NCI-H82 (cell line): ENCODE measurements around the gene TMEM250.

Experiments used
- DNase-seq: peaks from one replicate; lab custom pipeline; 2025; lab: John Stamatoyannopoulos, UW

Gene TMEM250

GRCh38 chr9:136147890-136148714, 29.4 kb upstream of the TMEM250 start:
- DNase-seq: peak; percentile 71

DNA sequence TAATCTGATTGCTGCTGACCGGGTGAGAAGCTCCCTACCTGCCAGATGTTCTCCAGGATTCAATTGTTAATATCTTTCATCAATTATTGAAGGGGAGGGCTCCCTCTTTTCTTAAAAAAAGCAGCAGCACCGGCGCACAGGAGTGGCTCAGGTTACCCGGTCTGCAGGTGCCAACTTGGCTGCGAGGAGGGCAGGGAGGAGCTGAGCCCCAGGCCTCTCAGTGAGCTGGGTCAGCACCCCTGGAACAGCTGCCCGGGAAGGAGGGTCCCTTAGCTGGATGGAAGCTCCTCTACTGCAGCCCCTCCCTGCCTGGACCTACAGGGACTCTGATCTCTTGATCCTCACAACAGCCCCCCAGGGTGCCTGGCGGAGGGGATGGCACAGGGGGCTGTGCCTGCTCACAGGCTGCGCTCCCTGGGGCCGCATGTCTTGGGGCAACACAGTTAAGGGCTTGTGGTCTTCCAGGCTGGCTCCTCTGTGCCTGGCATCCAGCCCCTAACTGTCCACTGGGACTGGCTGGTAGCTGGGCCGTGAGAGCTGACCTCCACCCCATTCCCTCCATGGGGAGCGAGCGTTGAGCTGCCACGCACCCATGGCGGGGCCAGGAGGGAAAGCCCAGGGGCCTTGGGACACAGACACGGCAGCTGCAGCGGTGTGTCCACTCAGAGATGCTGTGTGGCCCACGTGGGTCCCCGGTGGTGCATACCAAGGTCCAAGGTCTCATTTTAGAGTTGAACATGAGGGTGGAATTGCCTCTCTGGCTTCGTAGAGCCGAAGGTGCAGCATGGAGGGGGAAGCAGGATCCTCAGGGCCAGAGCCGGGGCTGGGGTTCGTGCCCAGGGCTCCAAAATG, 28.6 kb upstream of the TMEM250 start:
- DNase-seq: peak; percentile 41

GRCh38 chr9:136146126-136147037, 27.7 kb upstream of the TMEM250 start:
- DNase-seq: no peak

DNA sequence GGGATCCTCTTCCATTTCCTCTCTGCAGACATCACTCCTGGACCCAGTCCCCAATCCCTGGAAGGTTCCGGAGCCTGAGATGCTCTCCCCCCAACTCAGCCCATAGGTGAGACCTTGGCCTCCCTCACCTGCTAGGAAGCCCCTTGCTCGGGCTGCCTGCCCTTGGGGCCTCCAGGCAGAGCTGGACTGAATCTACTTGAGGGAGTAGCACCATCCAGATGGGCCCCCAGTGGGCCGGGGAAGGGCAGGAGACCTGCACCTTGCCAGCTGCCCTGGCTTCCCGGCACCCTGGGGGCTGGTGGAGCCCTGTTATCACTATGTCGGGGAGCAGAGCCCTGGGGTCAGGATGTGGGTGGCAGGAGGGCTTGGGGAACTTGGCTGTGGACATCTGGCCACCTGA, 26.9 kb upstream of the TMEM250 start:
- DNase-seq: no peak

- no peak for DNase-seq
Measured at GRCh38 chr9:136144450-136144849, 25.8 kb upstream of the TMEM250 start.

- peak; percentile 80 for DNase-seq
Measured at GRCh38 chr9:136143215-136144001, 24.7 kb upstream of the TMEM250 start.

DNA sequence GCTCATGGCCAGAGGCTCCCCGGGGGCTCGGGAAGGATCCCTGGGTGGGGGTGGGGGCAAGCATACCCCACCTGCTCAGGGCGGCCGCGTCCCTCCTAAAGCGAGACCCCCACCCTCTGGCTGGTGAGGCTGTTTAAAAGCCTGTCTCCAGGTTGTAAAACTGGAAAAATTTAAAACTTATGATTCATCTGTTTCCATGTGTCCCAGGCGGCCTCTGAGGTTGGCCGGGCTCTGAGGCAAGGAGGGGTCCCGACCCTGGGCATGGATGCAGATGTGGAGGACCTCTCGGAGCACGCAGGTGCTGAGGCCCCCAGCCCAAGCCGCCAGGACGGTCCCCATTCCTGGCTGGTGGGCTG, 24.2 kb upstream of the TMEM250 start:
- DNase-seq: no peak

GRCh38 chr9:136142414-136142796, 23.7 kb upstream of the TMEM250 start:
- DNase-seq: no peak

DNA sequence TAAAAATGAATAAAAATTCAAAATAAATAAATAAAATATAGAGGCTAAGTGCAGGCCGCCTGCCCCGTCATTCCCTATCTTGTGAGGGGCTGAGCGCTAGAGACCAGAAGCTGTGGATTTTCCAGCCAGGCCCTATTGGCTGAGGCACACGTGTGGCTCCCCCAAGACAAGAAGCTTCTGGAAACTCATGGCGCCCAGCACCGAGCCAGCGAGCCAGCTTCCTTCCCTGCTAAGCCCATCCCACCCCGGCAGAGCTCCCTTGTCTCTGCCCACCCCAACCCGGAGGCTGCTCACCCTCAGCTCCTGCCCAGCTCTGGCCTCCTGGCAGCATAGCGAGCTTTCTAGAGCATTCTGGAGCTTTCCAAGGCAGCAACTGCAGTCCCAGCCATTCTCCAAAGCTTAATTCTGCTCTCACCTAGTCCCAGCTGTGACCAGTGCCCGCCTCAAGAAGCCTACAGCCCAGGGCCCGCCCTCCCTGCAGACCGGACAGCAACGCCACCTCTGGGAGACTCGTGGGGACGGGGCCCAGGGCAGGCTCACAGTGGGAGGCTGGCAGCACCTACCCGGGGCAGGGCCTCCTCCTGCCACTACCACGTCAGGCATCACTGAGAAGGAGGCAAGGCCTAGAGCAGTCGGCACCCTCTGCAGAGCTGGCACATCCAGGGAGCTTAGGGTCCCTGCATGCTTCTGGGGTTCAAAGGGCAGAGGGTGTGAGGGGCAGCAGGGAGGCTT, 23.2 kb upstream of the TMEM250 start:
- no peak for DNase-seq

DNA sequence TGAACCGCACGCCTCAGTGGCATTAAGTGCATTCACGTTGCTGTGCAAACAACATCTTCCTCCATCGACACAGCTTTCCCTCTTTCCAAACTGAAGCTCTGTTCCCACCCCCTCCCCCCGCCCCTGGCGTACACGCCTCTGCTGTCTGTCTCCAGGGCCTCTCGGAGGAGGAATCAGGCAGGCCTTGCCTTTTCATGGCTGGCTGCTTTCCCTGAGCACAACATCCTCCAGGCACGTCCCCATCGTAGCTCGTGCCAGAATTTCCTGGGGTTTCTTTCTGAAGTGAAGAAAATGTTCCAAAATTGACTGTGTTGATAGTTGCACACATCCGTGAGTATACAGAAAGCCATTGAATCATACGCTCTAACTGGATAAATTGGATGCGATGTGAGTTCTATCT, 22.3 kb upstream of the TMEM250 start:
- no peak for DNase-seq

DNA sequence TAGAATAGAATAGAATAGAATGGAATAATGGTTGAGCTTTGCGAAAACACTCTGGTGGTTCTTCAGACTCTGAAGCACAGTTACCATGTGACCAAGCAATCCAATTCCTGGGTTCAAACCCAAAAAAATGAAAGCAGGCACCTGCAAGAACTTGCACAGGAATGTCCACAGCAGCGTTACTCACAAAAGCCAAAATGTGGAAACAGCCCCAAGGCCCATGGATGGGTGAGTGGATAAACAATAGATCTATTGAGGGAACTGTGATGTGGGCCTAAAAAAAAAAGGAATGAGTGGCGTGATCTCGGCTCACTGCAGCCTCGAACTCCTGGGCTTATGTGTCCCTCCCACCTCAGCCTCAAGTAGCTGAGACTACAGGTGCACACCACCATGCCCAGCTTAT, 21.4 kb upstream of the TMEM250 start:
- no peak for DNase-seq

DNA sequence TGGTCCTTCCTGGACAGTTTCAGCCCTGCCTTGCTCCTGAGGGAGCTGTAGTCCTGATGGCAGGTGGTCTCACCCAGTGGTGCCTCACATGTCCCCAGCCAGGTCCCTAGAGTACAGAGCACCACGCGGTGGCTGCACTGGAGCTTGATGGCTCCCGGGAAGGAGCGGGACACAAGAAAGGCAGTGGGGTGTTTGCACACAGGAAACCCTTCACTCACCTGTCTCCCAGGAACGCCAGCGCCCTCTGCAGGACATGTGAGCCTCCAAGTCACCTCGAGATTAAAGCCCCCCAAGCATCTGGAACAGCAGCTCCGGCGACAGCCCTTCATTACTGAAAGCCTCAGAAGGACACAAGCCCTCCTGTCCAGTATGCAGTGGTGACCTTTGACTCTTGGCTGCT, 19.9 kb upstream of the TMEM250 start:
- DNase-seq: peak; percentile 84

DNA sequence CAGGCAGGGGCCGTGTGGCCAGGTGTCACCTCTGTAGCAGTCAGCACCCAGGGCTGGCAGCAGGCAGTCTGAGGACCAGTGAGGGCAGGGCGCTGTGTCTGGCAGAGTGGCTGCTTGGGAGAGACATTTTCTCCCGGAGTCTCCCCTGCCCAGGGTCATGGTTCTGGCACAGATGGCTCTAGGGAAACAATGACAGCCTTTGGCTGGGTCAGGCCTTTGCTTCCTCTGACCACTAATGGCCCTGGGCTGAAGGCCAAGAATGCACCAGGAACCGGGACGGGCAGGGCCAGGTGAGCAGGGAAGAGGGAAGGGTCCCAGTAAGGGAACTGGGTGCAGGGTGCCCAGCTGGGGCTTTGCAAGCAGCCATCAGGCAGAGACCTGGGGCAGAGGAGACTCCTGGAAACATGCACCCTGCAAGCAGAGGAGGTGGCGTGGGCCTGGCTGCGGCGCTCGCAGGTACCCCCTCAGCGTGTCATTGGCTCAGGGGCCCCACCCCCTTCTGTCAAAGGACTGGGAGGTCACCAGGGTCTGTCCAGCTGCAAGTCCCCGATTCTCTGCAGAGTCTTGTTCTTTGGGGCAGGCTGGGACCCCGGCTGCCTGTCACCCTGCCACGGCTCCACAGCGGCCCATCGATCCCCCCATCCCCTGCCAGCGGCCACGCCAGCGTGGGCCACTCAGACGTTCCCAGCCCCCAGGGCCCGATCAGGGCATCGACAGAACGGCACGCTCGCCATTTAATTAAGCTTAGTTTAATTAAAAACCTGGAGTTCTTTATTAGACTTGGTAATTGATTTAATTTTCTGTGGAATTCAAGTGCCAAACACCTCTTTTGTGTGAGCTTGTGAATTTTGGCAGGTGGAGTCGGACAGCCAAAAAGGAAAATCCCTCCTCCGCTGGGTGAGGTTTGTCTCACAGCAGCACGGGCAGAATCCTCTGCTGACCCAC, 18.9 kb upstream of the TMEM250 start:
- no peak for DNase-seq

GRCh38 chr9:136136127-136136925, 17.7 kb upstream of the TMEM250 start:
- DNase-seq: no peak

DNA sequence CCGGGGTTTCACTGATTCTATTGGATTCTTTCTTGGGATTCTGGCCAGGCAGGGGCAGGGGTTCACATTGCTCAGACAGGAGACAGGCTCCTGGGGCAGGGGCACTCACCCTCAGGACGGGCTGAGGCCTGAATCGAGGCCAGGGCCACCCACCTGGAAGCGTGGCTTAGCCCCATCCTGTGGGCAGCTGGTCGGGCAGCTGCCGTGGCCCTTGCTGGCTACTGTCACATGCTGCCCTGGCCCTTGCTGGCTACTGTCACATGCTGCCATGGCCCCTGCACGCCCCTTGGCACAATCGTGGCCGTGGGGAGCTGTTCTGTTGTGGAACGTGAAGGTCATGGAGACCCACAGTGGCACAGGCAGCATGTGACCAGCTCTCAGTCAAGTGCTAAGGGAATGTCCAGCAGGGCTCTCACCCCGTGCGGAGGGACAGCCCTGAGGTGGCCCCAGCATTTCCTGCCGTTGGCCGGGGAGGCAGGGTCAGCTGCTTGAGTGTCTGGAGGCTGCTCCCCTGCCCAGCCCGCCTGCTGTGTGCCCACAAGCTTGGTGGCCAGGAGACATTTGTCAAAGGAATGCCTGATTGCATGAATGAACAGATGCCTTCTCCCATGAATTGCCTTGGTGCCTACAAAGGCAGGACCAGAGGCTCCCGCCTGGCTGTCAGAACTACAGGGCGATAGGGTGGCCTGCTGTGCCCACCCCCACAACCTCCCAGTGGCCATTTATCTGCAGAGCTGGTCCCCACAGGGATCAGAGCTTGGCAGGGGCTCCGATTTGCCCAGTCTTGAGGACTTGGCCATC, 16.9 kb upstream of the TMEM250 start:
- DNase-seq: no peak

DNA sequence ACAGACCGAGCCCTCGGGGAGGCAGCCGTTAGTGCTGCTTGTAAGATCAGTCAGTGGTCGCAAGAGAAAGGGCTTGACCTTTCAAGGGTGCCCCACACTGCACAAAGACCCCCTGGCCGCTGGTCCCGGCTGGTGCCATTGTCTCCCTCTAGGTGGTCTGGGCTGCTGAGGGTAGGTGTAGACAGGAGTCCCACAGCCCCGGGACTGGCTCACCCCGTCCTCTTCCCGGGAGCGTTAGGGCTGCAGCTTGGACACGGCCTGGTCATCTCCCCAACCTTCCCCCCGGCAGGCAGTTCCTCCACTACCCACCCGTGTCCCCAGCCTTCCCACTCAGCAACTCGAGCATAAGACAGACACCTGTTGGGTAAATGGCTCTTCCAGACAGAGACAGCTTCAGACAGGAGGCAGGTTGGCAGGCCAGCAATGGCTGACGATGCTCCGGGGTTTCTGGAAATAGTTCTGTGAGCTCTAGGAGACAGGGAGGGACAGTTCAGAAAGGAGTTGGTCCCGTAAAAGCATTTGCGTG, 15.3 kb upstream of the TMEM250 start:
- DNase-seq: no peak

DNA sequence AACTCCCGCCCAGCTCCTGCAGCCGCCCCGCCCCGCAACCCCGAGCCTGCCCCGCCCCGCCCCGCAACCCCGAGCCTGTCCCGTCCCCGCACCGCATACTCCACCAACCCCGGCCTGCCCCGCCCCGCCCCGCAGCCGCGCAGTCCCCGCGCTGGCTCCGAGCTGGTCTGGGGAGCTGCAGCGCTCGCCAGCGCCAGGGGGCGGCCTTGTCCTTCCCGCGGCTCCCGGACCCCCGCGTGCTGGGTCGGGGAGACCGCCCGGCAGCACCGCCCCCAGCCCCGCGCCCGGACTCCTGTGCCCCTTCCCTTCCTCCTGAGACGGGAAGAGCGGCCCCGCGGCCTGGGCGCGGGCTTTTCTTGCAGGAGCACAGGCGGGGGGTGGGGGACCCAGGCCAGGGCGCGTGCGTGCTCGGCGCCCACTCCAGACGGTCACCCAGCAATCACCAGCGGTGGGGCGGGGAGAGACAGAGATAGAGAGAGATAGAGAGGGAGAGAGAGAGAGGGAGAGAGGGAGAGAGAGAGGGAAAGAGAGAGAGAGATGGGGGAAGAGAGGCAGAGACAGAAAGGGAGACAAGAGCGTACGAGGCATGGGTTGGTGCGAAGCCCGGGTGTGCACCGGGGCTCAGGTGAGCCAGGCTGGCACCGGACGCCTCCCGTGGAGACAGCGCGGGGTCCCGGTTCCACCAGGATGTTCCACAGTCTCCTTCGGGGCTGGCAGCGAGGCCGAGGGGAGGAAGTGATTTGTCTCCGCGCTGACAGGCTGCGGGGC, 14.7 kb upstream of the TMEM250 start:
- DNase-seq: peak; percentile 72
